Midbrain (tissue), 1 donor: ENCODE measurements around the gene RPN2.
A peak's percentile ranks its signal among the peaks of the same experiment; 100 is the strongest.

Experiments used
- DNase-seq: peaks from one replicate; lab custom pipeline; 2025; lab: John Stamatoyannopoulos, UW

Gene RPN2

DNA sequence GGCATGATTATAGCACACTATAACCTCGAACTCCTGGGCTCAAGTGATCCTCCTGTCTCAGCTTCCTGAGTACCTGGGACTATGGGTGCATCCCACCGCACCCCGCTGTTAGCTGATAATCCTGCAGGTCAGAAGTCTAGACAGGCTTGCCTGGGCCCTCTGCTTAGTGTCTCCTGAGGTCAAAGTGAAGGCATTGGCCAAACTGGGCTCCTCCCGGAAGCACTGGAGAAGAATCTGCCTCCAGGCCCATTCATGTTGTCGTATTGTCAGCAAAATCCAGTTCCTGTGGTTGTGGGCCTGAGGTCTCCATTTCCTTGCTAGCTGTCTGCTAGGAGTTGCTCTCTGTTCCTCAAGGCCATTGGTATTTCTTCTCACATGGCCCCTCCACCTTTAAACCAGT, 6.6 kb downstream of the RPN2 start:
- no peak for DNase-seq

DNA sequence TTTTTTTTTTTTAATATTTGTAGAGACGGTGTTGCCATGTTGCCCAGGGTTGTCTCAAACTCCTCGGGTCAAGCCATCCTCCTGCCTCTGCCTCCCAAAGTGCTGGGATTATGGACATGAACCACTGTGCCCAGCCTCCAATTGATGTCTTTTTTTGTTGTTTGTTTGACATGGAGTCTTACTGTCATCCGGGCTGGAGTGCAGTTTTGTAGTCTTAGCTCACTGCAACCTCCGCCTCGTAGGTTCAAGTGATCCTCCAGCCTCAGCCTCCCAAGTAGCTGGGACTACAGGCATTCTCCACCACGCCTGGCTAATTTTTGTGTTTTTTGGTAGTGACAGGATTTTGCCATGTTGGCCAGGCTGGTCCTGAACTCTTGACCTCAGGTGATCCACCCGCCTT, 9.7 kb downstream of the RPN2 start:
- DNase-seq: no peak

DNA sequence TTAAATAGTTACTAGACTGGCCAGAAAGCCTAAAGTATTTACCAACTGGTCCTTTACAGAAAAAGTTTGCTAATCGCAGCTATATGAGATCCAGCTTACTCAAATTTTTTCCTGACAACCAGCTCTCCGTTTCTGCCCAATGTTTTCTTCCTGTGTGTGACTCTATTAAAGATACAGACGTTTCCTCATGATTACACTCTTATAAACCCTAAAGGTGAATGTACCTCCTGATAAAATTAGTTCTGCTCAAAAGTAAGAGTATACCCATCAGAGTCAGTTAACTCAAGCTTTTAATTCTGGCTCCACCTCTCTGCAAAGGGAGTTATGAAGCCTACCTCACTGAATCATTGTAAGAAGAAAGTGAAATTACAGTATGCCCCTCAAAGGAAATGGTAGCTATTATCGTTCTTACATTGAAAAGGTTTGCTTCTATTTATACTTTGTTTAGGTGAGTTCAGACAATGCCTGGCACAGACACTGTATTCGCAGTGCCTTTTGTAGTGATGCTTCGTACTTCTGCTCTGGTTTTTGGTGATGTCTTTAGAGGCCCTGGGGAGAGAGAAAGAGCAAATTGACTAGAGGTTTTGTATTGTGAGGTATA, 10.4 kb downstream of the RPN2 start:
- no peak for DNase-seq

DNA sequence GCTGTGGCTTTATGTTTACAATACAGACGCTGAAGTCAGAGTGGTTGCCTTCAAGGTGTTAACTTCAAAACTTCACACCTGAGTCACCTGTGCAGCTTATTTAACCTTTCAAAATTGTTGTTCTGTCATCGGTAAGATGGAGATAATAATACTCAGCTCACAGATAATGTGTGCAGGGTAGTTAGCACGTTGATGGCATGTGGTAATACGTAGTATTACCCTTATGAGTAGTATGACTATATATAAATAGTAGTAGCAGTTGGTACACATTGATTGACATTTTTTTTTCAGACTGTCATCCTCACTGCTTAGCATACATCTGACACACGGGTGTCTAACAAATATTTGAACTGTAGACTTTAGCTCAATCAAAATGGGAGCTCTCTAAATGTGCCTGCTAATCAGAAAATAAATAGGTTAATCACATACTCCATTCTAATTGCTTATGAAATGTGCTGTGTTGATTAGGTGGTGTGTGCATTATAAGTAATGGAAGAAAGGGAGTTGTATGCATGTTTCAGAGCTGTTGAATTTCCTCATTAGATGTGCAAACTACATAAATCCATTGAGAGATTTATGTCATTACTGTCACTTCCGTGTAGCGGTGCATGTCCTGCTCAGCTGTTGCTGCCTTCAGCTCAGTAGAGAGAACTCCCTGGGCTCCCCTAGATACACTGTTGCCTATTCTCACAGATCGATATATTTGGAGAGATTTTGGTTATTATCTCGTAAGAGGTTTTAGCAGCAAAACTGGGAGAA, 11.4 kb downstream of the RPN2 start:
- no peak for DNase-seq

DNA sequence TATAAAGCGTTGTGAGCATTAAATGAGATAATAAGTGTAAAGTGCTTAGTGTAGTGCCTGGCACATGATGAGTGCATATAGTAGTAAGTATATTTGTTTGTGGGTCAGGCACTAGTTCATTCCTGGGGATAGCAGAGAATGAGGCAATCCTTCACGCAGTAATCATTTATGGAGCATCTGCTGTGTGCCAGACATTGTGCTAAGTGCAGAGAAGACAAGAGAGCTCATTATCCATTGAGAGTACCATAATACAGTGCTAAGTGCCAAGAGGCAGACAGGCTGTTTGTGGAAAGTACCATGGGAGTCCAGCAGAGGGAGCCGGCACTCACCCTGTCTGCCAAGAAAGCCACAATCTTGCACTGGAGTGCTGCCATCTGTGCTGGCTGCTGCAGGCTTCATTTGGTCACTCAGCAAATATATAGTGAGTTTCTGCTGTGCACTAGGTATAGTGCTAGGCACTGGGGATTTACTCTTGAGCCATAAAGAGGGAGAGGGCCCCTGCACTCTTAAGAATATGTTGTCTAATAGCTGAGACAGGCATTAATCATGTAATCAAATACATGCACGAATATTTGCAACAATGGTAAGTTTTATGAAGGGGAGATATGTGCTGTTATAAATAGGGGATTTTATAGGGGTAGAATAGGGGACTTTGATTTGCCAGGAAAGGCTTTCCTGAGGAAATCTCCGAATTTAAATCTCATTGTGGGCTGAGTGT, 13.2 kb downstream of the RPN2 start:
- DNase-seq: peak; percentile 94

DNA sequence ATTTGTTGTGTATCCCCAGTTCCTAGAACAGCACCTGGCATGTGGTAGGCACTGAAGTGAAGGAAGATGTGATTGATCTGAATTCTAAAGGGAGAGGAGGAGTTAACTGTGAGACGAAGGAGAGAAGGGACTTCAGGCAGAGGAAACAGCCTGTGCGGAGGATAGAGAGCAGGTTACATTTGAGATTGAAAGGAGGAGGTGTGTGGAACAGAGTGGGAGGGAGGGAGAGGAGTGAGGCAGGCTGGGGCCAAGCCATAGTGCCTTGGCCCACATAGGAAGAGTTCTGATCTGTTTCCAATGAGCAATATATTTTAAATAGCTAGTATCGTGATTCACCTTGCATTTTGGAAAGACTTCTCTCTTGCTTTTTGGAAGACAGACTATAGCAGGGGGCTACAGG, 14.1 kb downstream of the RPN2 start:
- no peak for DNase-seq

DNA sequence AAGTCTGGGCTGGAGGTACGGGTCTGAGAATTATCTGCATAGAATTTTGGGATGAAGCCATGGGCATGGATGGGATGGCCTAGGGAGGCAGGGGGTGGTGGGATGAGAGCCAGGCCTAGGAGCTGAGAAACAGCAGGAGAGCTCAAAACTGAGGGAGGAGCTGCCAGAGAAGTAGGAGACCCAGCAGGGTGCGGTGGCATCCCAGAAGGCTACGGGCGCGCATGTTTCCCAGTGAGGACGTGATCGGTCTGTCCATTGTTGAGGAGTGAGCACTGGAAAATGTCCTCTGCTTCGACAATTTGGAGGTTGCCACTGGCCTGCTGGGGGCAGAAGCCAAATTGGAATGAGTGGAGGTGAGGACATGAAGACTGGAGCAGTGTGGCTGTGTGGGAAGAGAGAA, 14.7 kb downstream of the RPN2 start:
- no peak for DNase-seq

DNA sequence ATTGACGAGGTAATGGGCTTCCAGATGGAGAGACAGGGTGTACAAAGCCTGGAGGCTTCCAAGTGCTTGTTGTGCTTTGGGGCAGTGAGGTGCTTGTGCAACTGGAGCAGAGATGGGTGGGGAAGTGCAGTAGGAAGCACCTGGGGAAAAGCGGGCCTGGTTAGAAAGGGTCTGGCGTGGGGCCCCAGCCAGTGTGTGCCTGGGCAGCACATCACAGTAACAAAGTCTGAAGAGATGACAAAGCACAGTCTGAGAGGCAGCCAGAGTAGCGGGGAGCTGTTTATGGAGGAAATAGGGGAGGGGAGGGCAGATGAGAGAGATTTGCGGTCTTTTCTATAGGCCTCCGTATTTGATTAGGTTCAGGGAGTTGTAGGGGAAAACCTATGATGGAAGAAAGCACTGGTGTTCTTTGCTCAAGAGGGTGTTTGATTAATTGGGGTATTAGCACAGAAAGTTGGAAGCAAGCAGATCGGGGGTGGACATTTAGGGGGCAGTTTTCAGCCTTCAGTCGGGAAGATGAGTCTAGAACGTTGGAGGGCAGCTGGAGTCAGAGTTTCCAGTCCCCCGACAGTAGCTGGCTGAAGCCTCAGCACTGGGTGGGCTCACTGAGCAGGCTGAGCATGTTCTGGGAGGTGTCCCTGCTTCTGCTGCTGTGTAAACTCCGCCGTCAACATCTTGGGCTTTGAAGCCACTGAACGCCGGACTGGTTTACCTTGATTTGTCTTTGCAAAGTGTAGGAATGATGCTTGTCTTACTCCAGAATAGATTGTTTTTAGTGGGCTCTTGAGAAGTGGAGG, 15.7 kb downstream of the RPN2 start:
- DNase-seq: no peak

DNA sequence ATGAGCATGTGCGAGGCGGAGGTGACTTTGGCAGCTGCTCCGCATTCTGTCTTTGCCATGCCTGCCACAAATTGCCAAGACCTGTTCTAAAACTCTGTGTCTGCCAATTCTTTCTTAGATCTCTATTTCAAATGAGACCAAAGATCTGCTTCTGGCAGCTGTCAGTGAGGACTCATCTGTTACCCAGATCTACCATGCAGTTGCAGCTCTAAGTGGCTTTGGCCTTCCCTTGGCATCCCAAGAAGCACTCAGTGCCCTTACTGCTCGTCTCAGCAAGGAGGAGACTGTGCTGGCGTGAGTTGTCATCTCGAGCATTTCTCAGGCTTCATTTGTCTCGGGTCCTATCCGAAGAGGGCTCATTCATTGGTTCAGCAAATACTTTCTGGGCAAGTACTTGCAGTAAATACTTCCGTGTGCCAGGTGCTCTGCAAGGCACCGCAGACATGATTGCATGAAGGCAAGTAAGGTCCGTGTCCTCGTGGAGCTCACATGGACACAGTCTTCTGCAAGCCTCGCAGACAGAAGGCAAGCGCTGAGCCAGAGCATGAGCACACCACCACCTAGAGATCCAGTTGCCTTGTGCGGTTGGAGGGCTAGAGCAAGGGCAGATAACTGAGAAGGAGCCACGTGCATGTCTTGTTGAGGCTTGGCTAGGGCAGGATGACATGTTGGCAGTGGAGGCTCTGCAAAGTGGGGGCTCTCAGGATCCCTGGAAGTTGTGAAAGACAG, 20.0 kb downstream of the RPN2 start:
- DNase-seq: no peak

DNA sequence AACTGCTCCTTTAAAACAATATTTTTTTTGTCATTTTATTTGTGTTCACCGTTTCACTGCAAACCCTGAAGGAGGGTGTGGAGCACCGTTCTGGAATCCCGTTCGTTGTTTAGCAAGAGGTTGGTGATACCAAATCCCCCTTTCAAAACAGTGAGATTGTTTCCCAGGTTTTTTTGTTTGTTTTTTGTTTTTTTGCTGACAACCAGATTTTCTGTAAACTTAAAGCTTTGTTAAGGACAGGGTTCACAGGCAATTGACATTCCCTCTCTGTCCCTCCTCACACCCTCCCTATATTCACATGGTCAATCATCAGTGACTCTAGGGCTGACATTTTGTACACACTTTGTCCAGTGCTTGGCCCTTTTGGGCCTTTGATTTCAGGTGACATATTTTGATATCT, 21.2 kb downstream of the RPN2 start:
- no peak for DNase-seq

DNA sequence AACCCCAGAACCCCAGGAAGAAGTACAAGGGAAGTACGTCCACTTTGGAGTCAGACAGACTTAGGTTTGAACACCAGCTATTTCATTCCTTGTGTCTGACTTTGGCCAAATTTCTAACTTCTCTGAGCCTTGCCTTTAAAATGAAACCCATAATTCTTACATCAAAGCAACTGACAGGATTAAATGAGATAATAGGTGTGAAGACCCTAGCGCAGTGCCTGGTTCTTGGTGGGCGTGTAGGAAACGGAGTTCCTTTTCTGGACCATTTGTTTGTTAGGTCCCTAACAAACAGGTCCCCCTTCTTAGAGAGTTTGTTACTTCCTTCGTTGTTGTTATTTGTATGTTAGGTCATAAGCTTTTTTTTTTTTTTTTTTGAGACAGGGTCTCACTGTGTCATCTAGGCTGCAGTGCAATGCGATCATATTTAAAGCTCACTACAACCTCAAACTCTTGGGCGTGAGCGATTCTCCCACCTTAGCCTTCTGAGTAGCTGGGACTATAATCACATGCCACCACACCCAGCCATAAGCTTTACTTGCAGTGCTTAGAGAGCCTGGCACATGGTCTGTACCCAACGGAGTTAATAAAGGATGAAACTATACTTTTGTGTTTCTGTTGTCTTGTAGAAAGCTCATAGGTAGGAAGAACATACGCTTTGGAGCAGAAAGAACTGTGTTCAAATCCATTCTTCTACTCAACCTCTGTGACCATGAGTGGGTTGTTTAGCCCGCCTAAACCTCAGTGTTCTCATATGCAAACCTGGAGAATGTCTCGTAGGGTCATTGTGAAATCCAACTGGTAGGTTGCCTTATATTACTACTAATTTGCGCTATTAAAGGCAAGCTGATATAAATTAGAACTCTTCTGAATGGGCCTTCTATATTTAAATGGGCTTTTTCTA, 22.0 kb downstream of the RPN2 start:
- no peak for DNase-seq

DNA sequence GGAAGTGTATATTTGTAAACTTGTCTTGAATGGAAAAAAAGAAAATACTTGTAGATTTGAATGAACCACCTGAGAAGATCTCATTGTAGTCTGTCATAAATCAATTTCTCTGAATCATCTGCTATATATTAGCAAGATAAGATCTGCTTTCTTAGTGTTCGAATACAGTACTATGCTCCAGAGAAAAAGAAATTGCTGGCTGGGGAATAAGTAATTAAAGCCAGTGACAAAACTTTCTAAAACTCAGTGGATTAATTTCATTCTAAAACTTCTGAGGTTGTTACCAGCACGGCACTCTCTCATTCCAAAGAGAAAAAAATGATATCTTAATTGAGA, 22.7 kb downstream of the RPN2 start:
- DNase-seq: no peak

DNA sequence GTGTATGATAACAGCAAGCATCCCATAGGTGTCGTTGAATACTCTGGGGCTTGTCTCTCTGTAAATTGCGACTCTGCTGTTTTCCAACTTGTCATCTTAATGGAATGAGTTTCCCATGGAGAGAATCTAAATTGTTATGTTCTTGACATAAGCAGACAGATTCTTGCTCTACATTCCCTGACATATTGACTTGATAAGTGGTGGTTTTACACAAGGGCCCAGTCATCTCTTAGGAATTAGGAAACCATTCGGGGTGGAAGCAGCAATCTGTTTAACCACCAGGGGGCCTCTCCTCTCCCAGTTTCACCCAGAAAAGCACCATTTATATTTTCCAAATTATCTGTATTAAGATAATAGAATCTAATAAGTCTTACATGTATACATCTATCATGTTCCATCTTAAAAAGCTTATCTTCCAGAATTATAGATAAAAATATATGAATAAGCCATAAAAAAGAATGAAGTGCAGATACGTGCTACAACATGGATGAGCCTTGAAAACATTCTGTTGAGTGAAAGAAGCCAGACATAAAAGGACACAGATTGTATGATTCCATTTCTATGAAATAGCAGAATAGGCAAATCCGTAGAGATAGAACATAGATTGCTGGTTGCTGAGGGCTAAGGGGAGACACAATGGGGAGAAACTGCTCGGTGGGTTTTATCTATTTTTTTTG, 23.3 kb downstream of the RPN2 start:
- DNase-seq: peak; percentile 16

DNA sequence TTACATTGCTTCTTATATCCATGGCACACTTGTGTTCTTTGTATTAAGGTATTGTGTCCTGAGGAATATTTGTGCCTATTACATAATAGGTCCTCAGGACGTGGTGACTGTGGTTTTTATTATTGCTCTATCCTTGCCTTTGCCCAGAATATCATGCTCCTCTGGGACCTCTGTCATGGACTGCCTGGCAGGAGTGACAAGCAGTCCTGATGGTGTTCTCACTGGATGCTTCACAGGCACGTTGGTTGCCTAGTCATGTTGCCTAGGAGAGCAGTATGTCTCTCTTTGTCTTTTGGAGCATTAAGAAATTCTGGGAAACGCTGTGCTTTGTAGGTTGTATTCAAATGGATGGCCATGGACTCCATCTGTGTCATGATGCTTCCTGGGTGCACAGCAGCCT, 24.9 kb downstream of the RPN2 start:
- no peak for DNase-seq

DNA sequence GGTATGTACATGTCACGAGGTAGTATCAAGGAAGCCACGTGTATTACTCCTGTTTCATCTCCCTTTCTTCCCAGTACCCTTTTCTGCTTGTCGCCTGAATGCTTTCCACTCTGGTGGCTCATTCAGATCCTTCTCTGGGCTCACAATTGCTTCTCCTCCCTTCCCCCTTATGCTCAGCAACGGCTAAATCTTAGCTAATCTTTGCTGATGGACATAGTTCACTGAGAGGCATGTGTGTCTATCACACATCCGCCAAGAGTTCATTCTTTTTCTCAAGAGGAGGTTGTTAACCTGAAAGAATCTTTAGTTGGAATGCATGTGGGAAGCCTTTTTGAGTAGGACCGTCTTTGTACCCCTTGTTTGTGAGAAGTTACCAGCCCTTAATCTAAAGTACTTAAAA, 26.0 kb downstream of the RPN2 start:
- DNase-seq: no peak

DNA sequence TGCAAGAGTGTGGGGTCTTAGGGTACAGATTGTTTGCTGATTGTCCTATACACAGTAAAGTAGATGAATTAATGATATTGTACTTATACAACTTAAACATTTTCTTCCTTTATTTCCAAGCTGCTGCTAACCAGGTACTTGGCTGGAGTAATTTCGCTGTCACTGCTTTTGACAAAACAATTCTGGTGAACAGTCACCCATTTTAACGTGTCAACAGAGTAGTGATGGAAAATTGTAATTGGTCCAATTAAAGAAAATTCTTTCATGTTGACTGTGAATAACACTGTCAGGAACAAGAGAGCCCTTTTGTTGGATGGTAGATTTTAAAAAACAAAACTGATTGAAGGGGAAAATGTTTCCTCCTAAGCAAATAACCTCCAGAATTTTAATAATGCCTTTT, 26.7 kb downstream of the RPN2 start:
- DNase-seq: no peak

DNA sequence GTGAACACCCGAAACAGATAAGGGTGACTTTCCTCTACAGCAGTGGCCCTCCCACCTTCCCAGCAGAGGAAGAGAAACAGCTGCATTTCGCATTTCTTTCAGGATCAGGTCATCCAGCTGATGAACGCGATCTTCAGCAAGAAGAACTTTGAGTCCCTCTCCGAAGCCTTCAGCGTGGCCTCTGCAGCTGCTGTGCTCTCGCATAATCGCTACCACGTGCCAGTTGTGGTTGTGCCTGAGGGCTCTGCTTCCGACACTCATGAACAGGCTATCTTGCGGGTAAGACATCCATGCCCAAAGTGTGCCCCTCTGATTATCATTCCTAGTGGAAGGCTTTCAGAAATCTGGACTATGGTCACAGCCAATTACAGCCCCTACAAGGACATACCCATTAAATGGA, 28.0 kb downstream of the RPN2 start:
- DNase-seq: no peak

DNA sequence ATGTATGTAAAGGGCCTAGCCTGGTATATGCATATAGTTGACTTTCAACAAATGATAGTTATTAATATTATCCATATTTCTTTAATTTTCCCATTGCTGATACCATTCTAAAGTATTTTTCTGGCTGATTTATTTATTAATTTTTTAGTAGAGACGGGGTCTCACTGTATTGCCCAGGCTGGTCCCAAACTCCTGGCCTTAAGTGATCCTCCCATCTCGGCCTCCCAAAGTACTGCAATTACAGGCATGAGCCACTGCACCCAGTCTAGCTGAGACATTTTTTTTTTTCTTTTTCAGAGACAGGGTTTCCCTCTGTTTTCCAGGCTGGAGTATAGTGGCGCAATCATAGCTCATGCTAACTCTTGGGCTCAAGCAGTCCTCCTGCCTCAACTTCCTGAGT, 30.1 kb downstream of the RPN2 start:
- no peak for DNase-seq

DNA sequence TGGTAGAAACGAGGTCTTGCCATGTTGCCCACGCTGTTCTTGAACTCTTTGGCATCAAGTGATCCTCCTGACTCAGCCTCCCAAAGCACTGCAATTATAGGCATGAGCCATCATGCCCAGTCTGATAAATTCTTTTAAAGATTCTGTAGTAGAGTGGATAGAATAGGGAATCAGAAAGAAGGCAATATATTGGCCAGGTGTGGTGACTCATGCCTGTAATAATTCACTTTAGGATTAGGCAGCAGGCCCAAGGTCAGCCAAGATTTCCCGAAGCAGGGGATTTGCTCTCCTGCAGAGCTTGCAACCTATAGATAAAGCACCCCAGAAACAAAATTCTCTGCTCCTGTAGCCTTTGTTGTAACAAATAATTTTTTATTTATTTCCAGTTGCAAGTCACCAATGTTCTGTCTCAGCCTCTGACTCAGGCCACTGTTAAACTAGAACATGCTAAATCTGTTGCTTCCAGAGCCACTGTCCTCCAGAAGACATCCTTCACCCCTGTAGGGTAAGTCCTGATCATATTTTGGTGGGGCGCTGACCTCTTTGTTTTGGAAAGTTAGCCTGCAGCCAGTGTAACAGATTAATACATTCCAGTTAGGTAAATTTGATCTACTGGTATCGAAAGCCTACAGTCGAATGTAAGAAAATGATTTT, 30.7 kb downstream of the RPN2 start:
- no peak for DNase-seq

DNA sequence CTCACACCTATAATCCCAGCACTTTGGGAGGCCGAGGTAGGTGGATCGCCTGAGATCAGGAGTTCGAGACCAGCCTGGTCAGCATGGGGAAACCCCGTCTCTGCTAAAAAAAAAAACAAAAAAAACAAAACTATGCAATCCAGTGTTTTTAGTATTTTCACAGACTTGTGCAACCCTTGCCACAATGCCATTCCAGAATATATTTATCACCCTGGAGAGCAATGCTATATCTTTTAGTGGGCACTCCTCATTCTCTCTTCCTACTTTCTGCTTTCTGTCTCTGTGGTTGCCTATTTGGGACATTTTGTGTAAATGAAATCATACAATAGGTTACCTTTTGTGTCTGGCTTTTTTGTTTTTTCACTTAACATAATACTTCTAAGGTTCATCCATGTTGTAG, 39.3 kb downstream of the RPN2 start:
- no peak for DNase-seq
